SK-N-SH (cell line): ENCODE data around the gene PUDP. TPM values are rescaled to one million over a fixed set of nuclear protein-coding genes. Genes with fewer than 3 reads are reported as not detected.

Source experiments
- CTCF ChIA-PET: fragments of 300-600, 350-600 bp; formaldehyde crosslinking; extraction: SDS; loops from one replicate; lab custom pipeline; 2021; lab: Yijun Ruan, JAX
- POLR2A ChIA-PET: fragments of 350-600 bp; sonication (Branson Sonifier 250); formaldehyde crosslinking; extraction: SDS; loops from one replicate; lab custom pipeline; 2020; ENCODE audit warnings: antibody characterized with exemption, inconsistent platforms; lab: Yijun Ruan, JAX
- DNase-seq: peaks from one replicate; pipeline ENCODE4 v3.0.0; 2012
- H2AFZ ChIP-seq: fragments of 200-600 bp; sonication (generic); 2 replicates; pipeline ENCODE4 v1.8.1; 2016; ENCODE audit warnings: antibody characterized with exemption, mild to moderate bottlenecking, low read depth
- H3F3A ChIP-seq: fragments of 200-600 bp; sonication (generic); replicated peaks from 2 replicates; pipeline ENCODE3; 2016; ENCODE audit warnings: antibody characterized with exemption, mild to moderate bottlenecking; ENCODE audit not compliant: insufficient read depth
- H3K27ac ChIP-seq, 2 experiments: fragments of 200-500 bp in 1 of 2; fragments of 200-600 bp in 1 of 2; sonication (Bioruptor generic) in 1 of 2; sonication (generic), shearing (Covaris generic) in 1 of 2; 2 replicates each; pipeline versions ENCODE4 v1.5.1 to v1.6.1; 2014 to 2016; ENCODE audit warnings: low read depth in 2 of 2, inconsistent platforms in 1 of 2, low read length in 1 of 2, mild to moderate bottlenecking in 1 of 2, mixed read lengths in 1 of 2
- H3K27me3 ChIP-seq: fragments of 200-600 bp; sonication (generic), shearing (Covaris generic); 2 replicates; pipeline ENCODE4 v1.6.1; 2016; ENCODE audit warnings: mixed run types; ENCODE audit not compliant: insufficient read depth
- H3K36me3 ChIP-seq, 2 experiments: fragments of 200-500 bp in 1 of 2; fragments of 200-600 bp in 1 of 2; sonication (Bioruptor generic) in 1 of 2; sonication (generic) in 1 of 2; replicated peaks in 1 of 2; 2 replicates each; pipeline versions ENCODE3 to v1.5.1; 2014 to 2016; ENCODE audit warnings: low read length in 1 of 2, mild to moderate bottlenecking in 1 of 2; ENCODE audit not compliant: insufficient read depth in 2 of 2, control insufficient read depth in 1 of 2
- H3K4me1 ChIP-seq, 2 experiments: fragments of 200-500 bp in 1 of 2; fragments of 200-600 bp in 1 of 2; sonication (Bioruptor generic) in 1 of 2; sonication (generic), shearing (Covaris generic) in 1 of 2; 2 replicates each; pipeline versions ENCODE4 v1.5.1 to v1.6.1; 2014 to 2016; ENCODE audit warnings: low read depth in 1 of 2, low read length in 1 of 2, mixed run types in 1 of 2; ENCODE audit not compliant: insufficient read depth in 2 of 2, control insufficient read depth in 1 of 2
- H3K4me2 ChIP-seq: fragments of 200-600 bp; sonication (generic), shearing (Covaris generic); 2 replicates; pipeline ENCODE4 v1.6.1; 2017; ENCODE audit warnings: mixed run types
- H3K4me3 ChIP-seq, 2 experiments: fragments of 200-500 bp in 1 of 2; fragments of 200-600 bp in 1 of 2; sonication (Bioruptor generic) in 1 of 2; sonication (generic), shearing (Covaris generic) in 1 of 2; 2 replicates each; pipeline versions ENCODE4 v1.5.1 to v1.8.1; 2014 to 2016; ENCODE audit warnings: low read depth in 2 of 2, inconsistent platforms in 1 of 2, low read length in 1 of 2, mild to moderate bottlenecking in 1 of 2, mixed read lengths in 1 of 2, moderate library complexity in 1 of 2
- H3K79me2 ChIP-seq: fragments of 200-600 bp; sonication (generic); 2 replicates; pipeline ENCODE4 v1.8.1; 2017; ENCODE audit warnings: mild to moderate bottlenecking; ENCODE audit not compliant: insufficient read depth
- H3K9ac ChIP-seq: fragments of 200-600 bp; sonication (generic); 2 replicates; pipeline ENCODE4 v1.6.1; 2017; ENCODE audit warnings: mixed run types
- H3K9me2 ChIP-seq: fragments of 200-600 bp; sonication (generic); 2 replicates; pipeline ENCODE4 v1.6.1; 2017; ENCODE audit warnings: mixed run types
- H3K9me3 ChIP-seq: fragments of 200-600 bp; sonication (generic); 2 replicates; pipeline ENCODE4 v1.6.1; 2017; ENCODE audit warnings: mixed run types, mild to moderate bottlenecking, moderate library complexity
- H4K20me1 ChIP-seq: fragments of 200-600 bp; sonication (generic); 2 replicates; pipeline ENCODE4 v1.6.1; 2017; ENCODE audit warnings: mild to moderate bottlenecking, mixed run types; ENCODE audit not compliant: insufficient read depth
- ELF1 ChIP-seq: IDR thresholded peaks from 2 replicates; pipeline ENCODE4 v1.4.0; 2012
- EZH2phosphoT487 ChIP-seq: fragments of 200-600 bp; sonication (generic); IDR thresholded peaks from 2 replicates; pipeline ENCODE4 v1.6.1; 2017; ENCODE audit warnings: low read depth, mixed run types, mild to moderate bottlenecking, antibody characterized with exemption, moderate library complexity, borderline replicate concordance
- FOXJ3 ChIP-seq: sonication (generic); formaldehyde crosslinking; IDR thresholded peaks from 2 replicates; pipeline ENCODE4 v1.5.1; 2020; ENCODE audit warnings: mild to moderate bottlenecking, missing genetic modification reagents
- FOXM1 ChIP-seq: IDR thresholded peaks from 2 replicates; pipeline ENCODE4 v1.4.0; 2012; ENCODE audit warnings: low read depth, mild to moderate bottlenecking
- NFIC ChIP-seq: IDR thresholded peaks from 2 replicates; pipeline ENCODE4 v1.4.0; 2012; ENCODE audit warnings: borderline replicate concordance
- NRF1 ChIP-seq: IDR thresholded peaks from 2 replicates; pipeline ENCODE4 v1.6.1; 2012; ENCODE audit warnings: low read depth, mild to moderate bottlenecking, low read length
- POLR2AphosphoS5 ChIP-seq: IDR thresholded peaks from 2 replicates; pipeline ENCODE4 v1.6.1; 2012; ENCODE audit warnings: low read depth, low read length
- SIN3A ChIP-seq: IDR thresholded peaks from 2 replicates; pipeline ENCODE4 v1.6.1; 2012; ENCODE audit warnings: low read depth, mild to moderate bottlenecking, low read length, moderate library complexity, borderline replicate concordance
- SMC3 ChIP-seq: IDR thresholded peaks from 2 replicates; pipeline ENCODE4 v1.6.1; 2012; ENCODE audit warnings: low read depth, low read length, improper control_type of control experiment
- TEAD4 ChIP-seq: IDR thresholded peaks from 2 replicates; pipeline ENCODE4 v1.4.0; 2012; ENCODE audit warnings: mild to moderate bottlenecking, borderline replicate concordance; ENCODE audit not compliant: insufficient read depth
- WGBS: methylation state at CpG from one replicate; pipeline ENCODE4 v1.1.6; 2017; ENCODE audit warnings: low lambda C conversion rate; 5-methylcytosine and 5-hydroxymethylcytosine counted together
- polyA plus RNA-seq, 3 experiments: library from polyadenylated mRNA; depleted of rRNA; stranded (reverse); fragments of >200 nt; gene quantifications; 2 replicates each; pipeline ENCODE4 v1.2.3, GENCODE V29; 2012
- TF ChIP-seq, protein P1 (sequence below): IDR thresholded peaks from 2 replicates; pipeline ENCODE4; 2012
- TF ChIP-seq, protein P2 (sequence below): fragments of 150-350 bp; IDR thresholded peaks from 2 replicates; pipeline ENCODE4 v1.6.1; 2016; ENCODE audit warnings: mild to moderate bottlenecking, low read depth, low read length

The PUDP gene
- polyA plus RNA-seq, 1 of the 3 experiments (the other 2 are of a cell fraction): 23.0 TPM

DNA sequence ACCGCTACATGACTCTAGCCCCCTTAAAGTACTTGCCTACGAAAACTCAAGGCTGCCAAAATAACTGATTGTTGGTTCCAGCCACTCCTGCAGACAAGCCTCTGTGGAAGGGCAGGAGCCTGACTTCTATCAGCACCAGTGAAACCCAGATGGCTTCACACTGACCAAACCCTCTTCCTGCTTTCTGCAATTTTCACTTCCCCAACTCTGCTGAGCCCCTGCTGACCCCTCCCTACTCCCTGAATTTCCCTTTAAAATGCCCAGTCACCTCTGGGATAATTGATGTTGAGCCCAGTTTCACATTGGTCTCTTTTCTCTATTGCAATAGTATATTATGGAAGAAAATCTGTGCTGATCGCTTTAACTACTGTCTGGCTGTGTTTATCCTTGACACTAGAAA, 62.1 kb downstream of the PUDP start:
- H3K27ac ChIP-seq: no peak overlapping the region
- TF ChIP-seq NRF1 (no peak), SIN3A (no peak), FOXJ3 (CRISPR knock-in tag) (no peak), EZH2phosphoT487 (no peak)
- TF ChIP-seq, protein P1, sequence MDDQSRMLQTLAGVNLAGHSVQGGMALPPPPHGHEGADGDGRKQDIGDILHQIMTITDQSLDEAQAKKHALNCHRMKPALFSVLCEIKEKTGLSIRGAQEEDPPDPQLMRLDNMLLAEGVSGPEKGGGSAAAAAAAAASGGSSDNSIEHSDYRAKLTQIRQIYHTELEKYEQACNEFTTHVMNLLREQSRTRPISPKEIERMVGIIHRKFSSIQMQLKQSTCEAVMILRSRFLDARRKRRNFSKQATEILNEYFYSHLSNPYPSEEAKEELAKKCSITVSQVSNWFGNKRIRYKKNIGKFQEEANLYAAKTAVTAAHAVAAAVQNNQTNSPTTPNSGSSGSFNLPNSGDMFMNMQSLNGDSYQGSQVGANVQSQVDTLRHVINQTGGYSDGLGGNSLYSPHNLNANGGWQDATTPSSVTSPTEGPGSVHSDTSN: no peak
- H3K4me1 ChIP-seq: peaks cover 0 to 6% of the 10 kb centered on the region in 2 experiments; a peak in 3 of 4 replicates
- ChIA-PET CTCF (interaction anchor here (1.4 kb wide), 1 partner anchor 12 kb away, joined by 3 read pairs; no protein-coding TSS in a partner anchor), POLR2A (no interaction called here)
- H3K9me2 ChIP-seq: no peaks in the 10 kb centered on the region
- no peak overlapping the region for H3K4me3 ChIP-seq
- peaks cover 9% of the 10 kb centered on the region; the same call in 1 of the 2 replicates for H3K79me2 ChIP-seq
- no peak for DNase-seq
- H3K4me2 ChIP-seq: no peak overlapping the region
- H3K9me3 ChIP-seq: no peaks in the 10 kb centered on the region
- H3K9ac ChIP-seq: no peak overlapping the region
- no peaks in the 10 kb centered on the region for H3K36me3 ChIP-seq
- peaks cover 6% of the 10 kb centered on the region for H3F3A ChIP-seq
- H4K20me1 ChIP-seq: peaks cover 46% of the 10 kb centered on the region
- no peak overlapping the region for H2AFZ ChIP-seq
- 100% methylated on average over 3 of the region's 3 CpGs for WGBS
- no peaks in the 10 kb centered on the region for H3K27me3 ChIP-seq

GRCh38 chrX:7084841-7085240, 63.1 kb downstream of the PUDP start:
- DNase-seq: no peak
- Histone ChIP-seq H3K79me2 (peaks cover 4% of the 10 kb centered on the region; the same call in 1 of the 2 replicates), H3K36me3 (no peaks in the 10 kb centered on the region), H3K4me2 (no peak overlapping the region), H4K20me1 (peaks cover 39% of the 10 kb centered on the region), H3K9me3 (no peaks in the 10 kb centered on the region), H3K27ac (no peak overlapping the region), H3K4me3 (no peak overlapping the region), H3F3A (peaks cover 6% of the 10 kb centered on the region), H3K9me2 (no peaks in the 10 kb centered on the region), H3K9ac (no peak overlapping the region), H3K27me3 (no peaks in the 10 kb centered on the region), H2AFZ (no peak overlapping the region), H3K4me1 (peaks cover 0 to 6% of the 10 kb centered on the region in 2 experiments; a peak in 3 of 4 replicates)
- POLR2A ChIA-PET: no interaction called here
- WGBS: 95% methylated on average over 10 of the region's 10 CpGs
- TF ChIP-seq NRF1 (no peak), POLR2AphosphoS5 (no peak), EZH2phosphoT487 (no peak), FOXJ3 (CRISPR knock-in tag) (no peak), NFIC (no peak), ELF1 (no peak), TEAD4 (no peak), FOXM1 (no peak), SMC3 (no peak), SIN3A (no peak)
- TF ChIP-seq, protein P2, sequence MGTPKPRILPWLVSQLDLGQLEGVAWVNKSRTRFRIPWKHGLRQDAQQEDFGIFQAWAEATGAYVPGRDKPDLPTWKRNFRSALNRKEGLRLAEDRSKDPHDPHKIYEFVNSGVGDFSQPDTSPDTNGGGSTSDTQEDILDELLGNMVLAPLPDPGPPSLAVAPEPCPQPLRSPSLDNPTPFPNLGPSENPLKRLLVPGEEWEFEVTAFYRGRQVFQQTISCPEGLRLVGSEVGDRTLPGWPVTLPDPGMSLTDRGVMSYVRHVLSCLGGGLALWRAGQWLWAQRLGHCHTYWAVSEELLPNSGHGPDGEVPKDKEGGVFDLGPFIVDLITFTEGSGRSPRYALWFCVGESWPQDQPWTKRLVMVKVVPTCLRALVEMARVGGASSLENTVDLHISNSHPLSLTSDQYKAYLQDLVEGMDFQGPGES: no peak
- CTCF ChIA-PET: interaction anchor here (1.0 kb wide), 1 partner anchor 87 kb away, joined by 3 read pairs; no protein-coding TSS in a partner anchor
